ENCODE results near the gene ADGRG6. TPM values are rescaled to one million over a fixed set of nuclear protein-coding genes. Genes with fewer than 3 reads are reported as not detected.

ADGRG6 gene
- total and polyA plus RNA-seq, 2 donors (not counting 1 experiment from before 2014, with no cell fraction given), result 49.9 to 67.2 TPM

- Histone ChIP-seq H3K27ac (ENCODE audit: insufficient read depth, low read length) (no peak overlapping the region), H3K4me2 (ENCODE audit: extremely low read depth, insufficient read depth, low read length) (no peak overlapping the region), H3K4me1 (ENCODE audit: control insufficient read depth, extremely low read depth, insufficient read depth, low read length) (no peaks in the 10 kb centered on the region), H3K9ac (ENCODE audit: insufficient read depth, low read length) (no peak overlapping the region), H3K27me3 (ENCODE audit: control insufficient read depth, insufficient read depth, low read length) (no peaks in the 10 kb centered on the region), H3K79me2 (ENCODE audit: control insufficient read depth, insufficient read depth, low read length) (no peaks in the 10 kb centered on the region), H2AFZ (ENCODE audit: low read length) (no peak overlapping the region), H4K20me1 (ENCODE audit: control insufficient read depth, extremely low read depth, insufficient read depth, low read length) (no peaks in the 10 kb centered on the region), H3K4me3 (replicated peaks in 1 of 4; ENCODE audit: control extremely low read depth in 1 of 4, insufficient read depth in 1 of 4, low read depth in 3 of 4, low read length in 4 of 4) (no peak overlapping the region), H3K36me3 (ENCODE audit: control insufficient read depth, insufficient read depth, low read length) (no peaks in the 10 kb centered on the region), H3K9me3 (ENCODE audit: control insufficient read depth, insufficient read depth, low read depth, low read length) (no peaks in the 10 kb centered on the region)
- TF ChIP-seq, protein P1, sequence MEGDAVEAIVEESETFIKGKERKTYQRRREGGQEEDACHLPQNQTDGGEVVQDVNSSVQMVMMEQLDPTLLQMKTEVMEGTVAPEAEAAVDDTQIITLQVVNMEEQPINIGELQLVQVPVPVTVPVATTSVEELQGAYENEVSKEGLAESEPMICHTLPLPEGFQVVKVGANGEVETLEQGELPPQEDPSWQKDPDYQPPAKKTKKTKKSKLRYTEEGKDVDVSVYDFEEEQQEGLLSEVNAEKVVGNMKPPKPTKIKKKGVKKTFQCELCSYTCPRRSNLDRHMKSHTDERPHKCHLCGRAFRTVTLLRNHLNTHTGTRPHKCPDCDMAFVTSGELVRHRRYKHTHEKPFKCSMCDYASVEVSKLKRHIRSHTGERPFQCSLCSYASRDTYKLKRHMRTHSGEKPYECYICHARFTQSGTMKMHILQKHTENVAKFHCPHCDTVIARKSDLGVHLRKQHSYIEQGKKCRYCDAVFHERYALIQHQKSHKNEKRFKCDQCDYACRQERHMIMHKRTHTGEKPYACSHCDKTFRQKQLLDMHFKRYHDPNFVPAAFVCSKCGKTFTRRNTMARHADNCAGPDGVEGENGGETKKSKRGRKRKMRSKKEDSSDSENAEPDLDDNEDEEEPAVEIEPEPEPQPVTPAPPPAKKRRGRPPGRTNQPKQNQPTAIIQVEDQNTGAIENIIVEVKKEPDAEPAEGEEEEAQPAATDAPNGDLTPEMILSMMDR (conservative IDR thresholded peaks at IDR 0.05 in 1 of 2, IDR thresholded peaks at IDR 0.05 in 1 of 2; ENCODE audit: low read depth in 1 of 2, low read length in 2 of 2), result no peak
- TF ChIP-seq EZH2 (IDR thresholded peaks at IDR 0.05; ENCODE audit: low read length, missing control alignments), result no peak
- no peak for DNase-seq (ENCODE audit: low read depth in 2 of 2)
These were observed 160.5 kb downstream of the ADGRG6 start for GRCh38 chr6:142462260-142462659.

DNA sequence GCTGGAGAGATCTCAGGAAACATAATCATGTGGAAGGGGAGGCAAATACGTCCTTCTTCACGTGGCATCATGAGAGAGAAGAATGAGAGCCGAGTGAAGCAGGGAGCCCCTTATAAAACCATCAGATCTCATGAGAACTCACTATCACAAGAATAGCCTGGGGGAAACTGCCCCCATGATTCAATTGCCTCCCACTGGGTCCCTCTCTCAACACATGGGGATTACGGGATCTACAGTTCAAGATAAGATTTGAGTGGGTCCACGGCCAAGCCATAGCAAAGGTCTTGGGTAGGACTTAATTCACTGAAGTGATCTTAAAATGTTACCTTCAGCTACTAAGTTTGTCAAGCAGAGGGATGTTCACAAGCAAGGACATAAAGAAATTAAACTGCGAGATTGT lies 162.2 kb downstream of the ADGRG6 start:
- no peak overlapping the region for H3K9ac ChIP-seq (ENCODE audit: insufficient read depth, low read length)
- no peaks in the 10 kb centered on the region for H3K27me3 ChIP-seq (ENCODE audit: control insufficient read depth, insufficient read depth, low read length)
- H3K9me3 ChIP-seq (ENCODE audit: control insufficient read depth, insufficient read depth, low read depth, low read length), result no peaks in the 10 kb centered on the region
- H2AFZ ChIP-seq (ENCODE audit: low read length), result no peak overlapping the region
- DNase-seq (ENCODE audit: low read depth in 2 of 2), result no peak
- no peak overlapping the region for H3K4me2 ChIP-seq (ENCODE audit: extremely low read depth, insufficient read depth, low read length)
- H3K4me3 ChIP-seq (replicated peaks in 1 of 4; ENCODE audit: control extremely low read depth in 1 of 4, insufficient read depth in 1 of 4, low read depth in 3 of 4, low read length in 4 of 4), result no peak overlapping the region
- H3K36me3 ChIP-seq (ENCODE audit: control insufficient read depth, insufficient read depth, low read length), result no peaks in the 10 kb centered on the region
- H3K79me2 ChIP-seq (ENCODE audit: control insufficient read depth, insufficient read depth, low read length), result no peaks in the 10 kb centered on the region
- no peak for TF ChIP-seq EZH2 (IDR thresholded peaks at IDR 0.05; ENCODE audit: low read length, missing control alignments)
- H4K20me1 ChIP-seq (ENCODE audit: control insufficient read depth, extremely low read depth, insufficient read depth, low read length), result no peaks in the 10 kb centered on the region
- no peak overlapping the region for H3K27ac ChIP-seq (ENCODE audit: insufficient read depth, low read length)
- H3K4me1 ChIP-seq (ENCODE audit: control insufficient read depth, extremely low read depth, insufficient read depth, low read length), result no peaks in the 10 kb centered on the region

GRCh38 chr6:142469220-142469619 lies 167.4 kb downstream of the ADGRG6 start:
- Histone ChIP-seq H3K9ac (ENCODE audit: insufficient read depth, low read length) (no peak overlapping the region), H3K79me2 (ENCODE audit: control insufficient read depth, insufficient read depth, low read length) (no peaks in the 10 kb centered on the region), H3K27me3 (ENCODE audit: control insufficient read depth, insufficient read depth, low read length) (no peaks in the 10 kb centered on the region), H3K36me3 (ENCODE audit: control insufficient read depth, insufficient read depth, low read length) (no peaks in the 10 kb centered on the region), H3K4me3 (replicated peaks in 1 of 4; ENCODE audit: control extremely low read depth in 1 of 4, insufficient read depth in 1 of 4, low read depth in 3 of 4, low read length in 4 of 4) (no peak overlapping the region), H3K27ac (ENCODE audit: insufficient read depth, low read length) (no peak overlapping the region), H2AFZ (ENCODE audit: low read length) (no peak overlapping the region), H4K20me1 (ENCODE audit: control insufficient read depth, extremely low read depth, insufficient read depth, low read length) (no peaks in the 10 kb centered on the region), H3K9me3 (ENCODE audit: control insufficient read depth, insufficient read depth, low read depth, low read length) (no peaks in the 10 kb centered on the region), H3K4me2 (ENCODE audit: extremely low read depth, insufficient read depth, low read length) (no peak overlapping the region), H3K4me1 (ENCODE audit: control insufficient read depth, extremely low read depth, insufficient read depth, low read length) (no peaks in the 10 kb centered on the region)
- TF ChIP-seq EZH2 (IDR thresholded peaks at IDR 0.05; ENCODE audit: low read length, missing control alignments), result no peak
- TF ChIP-seq, protein P1 (conservative IDR thresholded peaks at IDR 0.05 in 1 of 2, IDR thresholded peaks at IDR 0.05 in 1 of 2; ENCODE audit: low read depth in 1 of 2, low read length in 2 of 2), result no peak
- no peak for DNase-seq (ENCODE audit: low read depth in 2 of 2)
